HepG2 (cell line): Measurements from ENCODE around the gene DNAJB11. TPM values are rescaled to one million over a fixed set of nuclear protein-coding genes. Genes with fewer than 3 reads are reported as not detected.

Experiments used
- BORCS8-MEF2B ChIP-seq: sonication (generic); formaldehyde crosslinking; IDR thresholded peaks from 2 replicates; pipeline ENCODE4 v1.8.0; 2022; ENCODE audit warnings: mild to moderate bottlenecking, missing genetic modification reagents
- DRAP1 ChIP-seq: IDR thresholded peaks from 2 replicates; pipeline ENCODE4 v1.6.1; 2016; ENCODE audit warnings: missing genetic modification reagents, missing compliant biosample characterization
- GATAD2A ChIP-seq: IDR thresholded peaks from 2 replicates; pipeline ENCODE4 v1.6.1; 2016
- HIC2 ChIP-seq: sonication (generic); formaldehyde crosslinking; IDR thresholded peaks from 2 replicates; pipeline ENCODE4 v1.9.0; 2022; ENCODE audit warnings: low read depth, missing genetic modification reagents
- KMT2B ChIP-seq: IDR thresholded peaks from 2 replicates; pipeline ENCODE4 v1.6.1; 2016; ENCODE audit warnings: missing genetic modification reagents, missing compliant biosample characterization
- MBNL3 ChIP-seq: fragments of 250-450 bp; sonication (Bioruptor Pico); conservative IDR thresholded peaks from 2 replicates; pipeline ENCODE4 v1.8.0; 2022; ENCODE audit warnings: mild to moderate bottlenecking, inconsistent platforms
- SYNCRIP ChIP-seq: fragments of 200-400 bp; formaldehyde crosslinking; IDR thresholded peaks from 2 replicates; pipeline ENCODE4 v1.6.1; 2018; ENCODE audit warnings: mild to moderate bottlenecking, low read depth, low read length; ENCODE audit not compliant: insufficient read depth
- ZBTB26 ChIP-seq: IDR thresholded peaks from 2 replicates; pipeline ENCODE4 v1.6.1; 2016; ENCODE audit warnings: missing compliant biosample characterization, missing genetic modification reagents, borderline replicate concordance
- ZFAT ChIP-seq: sonication (generic); formaldehyde crosslinking; conservative IDR thresholded peaks from 2 replicates; pipeline ENCODE4 v1.8.1; 2023; ENCODE audit warnings: missing genetic modification reagents, inconsistent platforms
- ZNF10 ChIP-seq: sonication (generic); formaldehyde crosslinking; IDR thresholded peaks from 2 replicates; pipeline ENCODE4 v1.4.0; 2020; ENCODE audit warnings: mild to moderate bottlenecking, low read depth, missing genetic modification reagents, borderline replicate concordance
- ZNF101 ChIP-seq: sonication (generic); formaldehyde crosslinking; IDR thresholded peaks from 2 replicates; pipeline ENCODE4 v1.4.0; 2020; ENCODE audit warnings: mild to moderate bottlenecking, low read depth, missing genetic modification reagents, borderline replicate concordance
- ZNF30 ChIP-seq: sonication (generic); formaldehyde crosslinking; IDR thresholded peaks from 2 replicates; pipeline ENCODE4 v1.5.0; 2020; ENCODE audit warnings: mild to moderate bottlenecking, missing genetic modification reagents
- polyA plus RNA-seq, 8 experiments: library from polyadenylated mRNA; depleted of rRNA in 3 of 8; stranded (reverse) in 7 of 8; unstranded in 1 of 8; fragments of >200 nt; fragmentation: Illumina TruSeq in 4 of 8; extraction: Trizol in 4 of 8; gene quantifications; 2 replicates each; pipeline versions ENCODE4 v1.2.1 to v1.2.3, GENCODE V29; 2011 to 2016; ENCODE audit warnings: low read depth in 4 of 8, missing spikeins in 1 of 8, mixed read lengths in 1 of 8; ENCODE audit not compliant: insufficient read depth in 1 of 8
- total RNA-seq, 5 experiments: library from RNA; depleted of rRNA; stranded (reverse); fragments of >200 nt; fragmentation: Illumina TruSeq; extraction: Trizol; gene quantifications; 2 replicates each; pipeline ENCODE4 v1.2.3, GENCODE V29; 2016; ENCODE audit warnings: low read depth in 1 of 5
- TF ChIP-seq, protein P1 (sequence below), 2 experiments: fragments of 450-650 bp in 1 of 2; sonication (generic) in 1 of 2; formaldehyde crosslinking in 1 of 2; IDR thresholded peaks; 2 replicates each; pipeline versions ENCODE4 v1.6.1 to v1.8.0; 2016 to 2022; ENCODE audit warnings: antibody characterized with exemption in 1 of 2, mild to moderate bottlenecking in 1 of 2, missing genetic modification reagents in 1 of 2

The DNAJB11 gene
- total and polyA plus RNA-seq, 2 of the 13 experiments (the other 11 are each of a cell fraction or from before 2014, with no cell fraction given) = 41.0 to 132 TPM

DNA sequence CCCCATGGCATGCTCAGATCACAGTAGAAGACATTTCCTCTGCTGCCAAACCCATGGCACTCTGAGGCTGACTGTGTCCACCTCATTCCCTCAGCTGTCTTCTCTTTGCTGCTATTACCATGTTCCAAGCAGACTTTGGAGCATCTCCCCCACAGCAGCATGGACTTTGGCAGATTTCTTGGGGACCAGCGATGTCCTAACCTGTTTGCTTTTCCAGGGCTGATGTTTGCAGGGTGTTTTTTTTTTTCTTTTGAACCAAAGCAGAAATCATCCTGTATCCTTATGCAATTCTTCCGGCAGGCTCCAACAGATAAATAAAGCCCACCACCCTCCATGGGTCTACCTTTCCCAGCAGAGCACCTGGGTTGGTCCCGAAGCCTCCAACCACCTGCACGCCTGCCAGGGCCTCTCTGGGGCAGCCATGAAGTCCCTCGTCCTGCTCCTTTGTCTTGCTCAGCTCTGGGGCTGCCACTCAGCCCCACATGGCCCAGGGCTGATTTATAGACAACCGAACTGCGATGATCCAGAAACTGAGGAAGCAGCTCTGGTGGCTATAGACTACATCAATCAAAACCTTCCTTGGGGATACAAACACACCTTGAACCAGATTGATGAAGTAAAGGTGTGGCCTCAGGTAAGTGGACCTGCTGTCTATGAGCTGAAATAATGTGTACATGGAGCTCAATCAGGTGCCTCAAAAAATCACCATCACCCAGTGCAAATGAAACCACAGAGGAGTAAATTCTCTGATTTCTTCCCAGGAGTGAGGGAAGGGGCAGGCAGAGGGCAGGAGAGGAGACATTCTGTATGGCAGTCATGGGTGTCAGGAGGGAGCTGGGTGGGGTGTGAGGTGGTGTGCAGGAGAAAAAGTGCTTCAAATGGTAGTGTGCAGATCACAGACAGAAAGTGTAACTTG is 42.5 kb downstream of the DNAJB11 start, which contains the start of gene AHSG (continued):
- TF ChIP-seq ZNF101 (CRISPR knock-in tag) = peak; percentile 85; the same call in 1 of the 2 replicates
- TF ChIP-seq HIC2 (CRISPR knock-in tag) = no peak; the same call in 1 of the 2 replicates
- TF ChIP-seq GATAD2A (CRISPR knock-in tag) = peak; percentile 98
- no peak for TF ChIP-seq ZNF10 (CRISPR knock-in tag)
- no peak; the same call in 1 of the 2 replicates for TF ChIP-seq KMT2B (CRISPR knock-in tag)
- no peak; the same call in 1 of the 2 replicates for TF ChIP-seq ZFAT
- no peak for TF ChIP-seq ZNF30 (CRISPR knock-in tag)
- peak; percentile 60; the same call in 1 of the 2 replicates for TF ChIP-seq ZBTB26 (CRISPR knock-in tag)
- TF ChIP-seq MBNL3 (CRISPR knock-in tag) = no peak
- TF ChIP-seq DRAP1 (CRISPR knock-in tag) = peak; percentile 95
- TF ChIP-seq SYNCRIP = no peak
- TF ChIP-seq, protein P1, sequence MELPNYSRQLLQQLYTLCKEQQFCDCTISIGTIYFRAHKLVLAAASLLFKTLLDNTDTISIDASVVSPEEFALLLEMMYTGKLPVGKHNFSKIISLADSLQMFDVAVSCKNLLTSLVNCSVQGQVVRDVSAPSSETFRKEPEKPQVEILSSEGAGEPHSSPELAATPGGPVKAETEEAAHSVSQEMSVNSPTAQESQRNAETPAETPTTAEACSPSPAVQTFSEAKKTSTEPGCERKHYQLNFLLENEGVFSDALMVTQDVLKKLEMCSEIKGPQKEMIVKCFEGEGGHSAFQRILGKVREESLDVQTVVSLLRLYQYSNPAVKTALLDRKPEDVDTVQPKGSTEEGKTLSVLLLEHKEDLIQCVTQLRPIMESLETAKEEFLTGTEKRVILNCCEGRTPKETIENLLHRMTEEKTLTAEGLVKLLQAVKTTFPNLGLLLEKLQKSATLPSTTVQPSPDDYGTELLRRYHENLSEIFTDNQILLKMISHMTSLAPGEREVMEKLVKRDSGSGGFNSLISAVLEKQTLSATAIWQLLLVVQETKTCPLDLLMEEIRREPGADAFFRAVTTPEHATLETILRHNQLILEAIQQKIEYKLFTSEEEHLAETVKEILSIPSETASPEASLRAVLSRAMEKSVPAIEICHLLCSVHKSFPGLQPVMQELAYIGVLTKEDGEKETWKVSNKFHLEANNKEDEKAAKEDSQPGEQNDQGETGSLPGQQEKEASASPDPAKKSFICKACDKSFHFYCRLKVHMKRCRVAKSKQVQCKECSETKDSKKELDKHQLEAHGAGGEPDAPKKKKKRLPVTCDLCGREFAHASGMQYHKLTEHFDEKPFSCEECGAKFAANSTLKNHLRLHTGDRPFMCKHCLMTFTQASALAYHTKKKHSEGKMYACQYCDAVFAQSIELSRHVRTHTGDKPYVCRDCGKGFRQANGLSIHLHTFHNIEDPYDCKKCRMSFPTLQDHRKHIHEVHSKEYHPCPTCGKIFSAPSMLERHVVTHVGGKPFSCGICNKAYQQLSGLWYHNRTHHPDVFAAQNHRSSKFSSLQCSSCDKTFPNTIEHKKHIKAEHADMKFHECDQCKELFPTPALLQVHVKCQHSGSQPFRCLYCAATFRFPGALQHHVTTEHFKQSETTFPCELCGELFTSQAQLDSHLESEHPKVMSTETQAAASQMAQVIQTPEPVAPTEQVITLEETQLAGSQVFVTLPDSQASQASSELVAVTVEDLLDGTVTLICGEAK (IDR thresholded peaks at IDR 0.05) = no peak
- TF ChIP-seq, protein P1 (CRISPR knock-in tag; IDR thresholded peaks at IDR 0.05) = peak; percentile 29; the same call in 1 of the 2 replicates
- peak; percentile 89; the same call in 1 of the 2 replicates for TF ChIP-seq BORCS8-MEF2B (CRISPR knock-in tag)
